OCI-LY7 (cell line): ENCODE results near the gene SLC22A1. TPM values are rescaled to one million over a fixed set of nuclear protein-coding genes. Genes with fewer than 3 reads are reported as not detected.

Source experiments
- BruUV-seq: library from RNA; stranded (reverse); fragments of 400-500 nt; replicated peaks from 2 replicates; lab custom pipeline; 2021; lab: Mats Ljungman, UMichigan
- CTCF ChIA-PET: fragments of 300-600 bp; sonication (Branson Sonifier 250); formaldehyde crosslinking; loops from one replicate; lab custom pipeline; 2022; ENCODE audit warnings: antibody characterized with exemption; ENCODE audit not compliant: unreplicated experiment; lab: Charles Lee
- POLR2A ChIA-PET: fragments of 300-600 bp; sonication (Branson Sonifier 250); formaldehyde crosslinking; loops from one replicate; lab custom pipeline; 2022; ENCODE audit warnings: antibody characterized with exemption; lab: Charles Lee
- DNase-seq: peaks from one replicate; pipeline ENCODE4 v3.0.0-alpha.2; 2015; ENCODE audit warnings: low spot score
- H2AFZ ChIP-seq: fragments of 200-600 bp; sonication (generic), shearing (Covaris generic); 2 replicates; pipeline ENCODE4 v1.6.1; 2014; ENCODE audit warnings: mild to moderate bottlenecking, antibody characterized with exemption, low read length, moderate library complexity
- H3K27ac ChIP-seq: fragments of 200-600 bp; sonication (generic); 2 replicates; pipeline ENCODE4 v1.5.1; 2014; ENCODE audit warnings: mixed run types, low read depth, mild to moderate bottlenecking, moderate library complexity, low read length, inconsistent platforms; ENCODE audit not compliant: poor library complexity, severe bottlenecking
- H3K36me3 ChIP-seq: fragments of 200-600 bp; sonication (generic); 2 replicates; pipeline ENCODE4 v1.6.1; 2014; ENCODE audit warnings: mild to moderate bottlenecking, antibody characterized with exemption, low read length, moderate library complexity, mixed read lengths; ENCODE audit not compliant: insufficient read depth
- H3K4me1 ChIP-seq: fragments of 200-600 bp; sonication (generic); 2 replicates; pipeline ENCODE4 v1.5.1; 2014; ENCODE audit warnings: mild to moderate bottlenecking, low read length; ENCODE audit not compliant: insufficient read depth, poor library complexity, severe bottlenecking
- H3K4me2 ChIP-seq: fragments of 200-600 bp; sonication (generic); 2 replicates; pipeline ENCODE4 v1.6.1; 2014; ENCODE audit warnings: mild to moderate bottlenecking, low read length
- H3K4me3 ChIP-seq: fragments of 200-600 bp; sonication (generic); 2 replicates; pipeline ENCODE4 v1.5.1; 2014; ENCODE audit warnings: mild to moderate bottlenecking, low read depth, low read length; ENCODE audit not compliant: poor library complexity, severe bottlenecking
- H3K79me2 ChIP-seq: fragments of 200-600 bp; sonication (generic); 2 replicates; pipeline ENCODE4 v1.6.1; 2016; ENCODE audit warnings: low read depth, mild to moderate bottlenecking, low read length, moderate library complexity, mixed read lengths; ENCODE audit not compliant: insufficient read depth
- H3K9me2 ChIP-seq: fragments of 200-600 bp; sonication (generic); 2 replicates; pipeline ENCODE4 v1.6.1; 2016; ENCODE audit warnings: mild to moderate bottlenecking, low read length, mixed read lengths; ENCODE audit not compliant: insufficient read depth
- H3K9me3 ChIP-seq: fragments of 200-600 bp; sonication (generic); 2 replicates; pipeline ENCODE4 v1.6.1; 2014; ENCODE audit warnings: mild to moderate bottlenecking, mixed run types, low read length, mixed read lengths
- H4K20me1 ChIP-seq: fragments of 200-600 bp; sonication (generic); 2 replicates; pipeline ENCODE4 v1.6.1; 2014; ENCODE audit warnings: mild to moderate bottlenecking, antibody characterized with exemption, low read length, moderate library complexity, mixed read lengths; ENCODE audit not compliant: insufficient read depth
- CTCF ChIP-seq: fragments of 200-600 bp; sonication (generic); conservative IDR thresholded peaks from 2 replicates; pipeline ENCODE4 v1.5.1; 2014; ENCODE audit warnings: mild to moderate bottlenecking, antibody characterized with exemption, low read length, moderate library complexity, mixed read lengths
- EZH2phosphoT487 ChIP-seq: fragments of 200-600 bp; sonication (generic); IDR thresholded peaks from 2 replicates; pipeline ENCODE4 v1.6.1; 2018; ENCODE audit warnings: low read depth, borderline replicate concordance, mild to moderate bottlenecking, mixed run types, antibody characterized with exemption, low read length, moderate library complexity, mixed read lengths
- intact Hi-C: fragments of 100-400 bp; cut with micrococcal nuclease; formaldehyde crosslinking; loops from one replicate; pipeline ENCODE4 v1.10.0; 2022; ENCODE audit not compliant: unreplicated experiment
- total RNA-seq, 2 experiments: library from RNA; depleted of rRNA in 1 of 2; stranded (reverse); fragments of >200 nt in 1 of 2; shearing (Covaris generic) in 1 of 2; gene quantifications; 2 replicates each; pipeline ENCODE4 v1.2.3, GENCODE V29; 2014 to 2022

The SLC22A1 gene
- total RNA-seq, 2 experiments from 2014 or later = not detected

GRCh38 chr6:160170018-160170680 is 48.5 kb downstream of the SLC22A1 start:
- Histone ChIP-seq H3K27ac (no peak overlapping the region), H3K4me2 (no peak overlapping the region), H4K20me1 (no peaks in the 10 kb centered on the region), H3K4me1 (no peaks in the 10 kb centered on the region), H3K4me3 (no peak overlapping the region), H3K79me2 (no peaks in the 10 kb centered on the region), H3K36me3 (no peaks in the 10 kb centered on the region), H2AFZ (no peak overlapping the region), H3K9me3 (no peaks in the 10 kb centered on the region), H3K9me2 (no peaks in the 10 kb centered on the region)
- CTCF ChIA-PET = no interaction called here
- TF ChIP-seq EZH2phosphoT487 (no peak), CTCF (no peak)
- DNase-seq = no peak
- POLR2A ChIA-PET = no interaction called here
- BruUV-seq = no TSS peak
- intact Hi-C loops = no loop called here

- ChIA-PET POLR2A (no interaction called here), CTCF (no interaction called here)
- TF ChIP-seq EZH2phosphoT487 = no peak
- TF ChIP-seq CTCF = no peak
- Histone ChIP-seq H3K4me2 (no peak overlapping the region), H3K9me3 (no peaks in the 10 kb centered on the region), H3K4me1 (no peaks in the 10 kb centered on the region), H3K9me2 (no peaks in the 10 kb centered on the region), H3K79me2 (no peaks in the 10 kb centered on the region), H3K4me3 (no peak overlapping the region), H3K27ac (no peak overlapping the region), H2AFZ (no peak overlapping the region), H4K20me1 (no peaks in the 10 kb centered on the region), H3K36me3 (no peaks in the 10 kb centered on the region)
- no peak for DNase-seq
- intact Hi-C loops = no loop called here
- no TSS peak for BruUV-seq
These were observed 51.1 kb downstream of the SLC22A1 start for GRCh38 chr6:160172704-160173103.

GRCh38 chr6:160173806-160174527 is 52.4 kb downstream of the SLC22A1 start:
- no peaks in the 10 kb centered on the region for H3K36me3 ChIP-seq
- TF ChIP-seq CTCF (no peak), EZH2phosphoT487 (no peak)
- H2AFZ ChIP-seq = no peak overlapping the region
- no peaks in the 10 kb centered on the region for H3K4me1 ChIP-seq
- H3K4me3 ChIP-seq = no peak overlapping the region
- no peak for DNase-seq
- no peaks in the 10 kb centered on the region for H4K20me1 ChIP-seq
- no peaks in the 10 kb centered on the region for H3K79me2 ChIP-seq
- intact Hi-C loops = no loop called here
- no TSS peak for BruUV-seq
- H3K4me2 ChIP-seq = no peak overlapping the region
- POLR2A ChIA-PET = interaction anchor here (0.6 kb wide), 1 partner anchor 325 kb away, joined by 3 read pairs; no protein-coding TSS in a partner anchor
- CTCF ChIA-PET = no interaction called here
- H3K9me2 ChIP-seq = no peaks in the 10 kb centered on the region
- H3K27ac ChIP-seq = no peak overlapping the region
- no peaks in the 10 kb centered on the region for H3K9me3 ChIP-seq
